HEK293T (cell line): ENCODE measurements around the gene CDCP2.
A peak's percentile ranks its signal among the peaks of the same experiment; 100 is the strongest.

Source experiments
- CTCF ChIA-PET: fragments of 350-600 bp; formaldehyde crosslinking; extraction: SDS; loops from one replicate; lab custom pipeline; 2021; ENCODE audit warnings: antibody characterized with exemption, inconsistent platforms; lab: Yijun Ruan, JAX
- POLR2A ChIA-PET: fragments of 350-600 bp; formaldehyde crosslinking; extraction: SDS; loops from one replicate; lab custom pipeline; 2020; ENCODE audit warnings: antibody characterized with exemption, inconsistent platforms; lab: Yijun Ruan, JAX
- DNase-seq: peaks from one replicate; pipeline ENCODE4 v3.0.0; 2012; ENCODE audit warnings: mixed read lengths; ENCODE audit errors: extremely low spot score
- ARNT ChIP-seq: fragments of 450-650 bp; IDR thresholded peaks from 2 replicates; pipeline ENCODE4 v1.6.1; 2017; ENCODE audit warnings: mild to moderate bottlenecking
- BHLHE40 ChIP-seq: fragments of 450-650 bp; IDR thresholded peaks from 2 replicates; pipeline ENCODE4 v1.6.1; 2016; ENCODE audit warnings: mild to moderate bottlenecking, moderate library complexity, borderline replicate concordance
- CTBP1 ChIP-seq: fragments of 450-650 bp; IDR thresholded peaks from 2 replicates; pipeline ENCODE4 v1.6.1; 2016; ENCODE audit warnings: borderline replicate concordance
- ELF4 ChIP-seq: fragments of 450-650 bp; IDR thresholded peaks from 2 replicates; pipeline ENCODE4 v1.6.1; 2017; ENCODE audit warnings: antibody characterized with exemption
- FOXA1 ChIP-seq: fragments of 450-650 bp; IDR thresholded peaks from 2 replicates; pipeline ENCODE4 v1.6.1; 2016; ENCODE audit warnings: mild to moderate bottlenecking
- FOXK2 ChIP-seq: fragments of 450-650 bp; IDR thresholded peaks from 2 replicates; pipeline ENCODE4 v1.6.1; 2016; ENCODE audit warnings: mild to moderate bottlenecking
- FOXM1 ChIP-seq: fragments of 450-650 bp; IDR thresholded peaks from 2 replicates; pipeline ENCODE4 v1.6.1; 2017; ENCODE audit warnings: mild to moderate bottlenecking, borderline replicate concordance
- HDGF ChIP-seq: fragments of 450-650 bp; IDR thresholded peaks from 2 replicates; pipeline ENCODE4 v1.6.1; 2017; ENCODE audit warnings: antibody characterized with exemption, borderline replicate concordance
- L3MBTL2 ChIP-seq: fragments of 450-650 bp; conservative IDR thresholded peaks from 2 replicates; pipeline ENCODE4 v1.6.1; 2016; ENCODE audit warnings: mild to moderate bottlenecking
- LEF1 ChIP-seq: fragments of 450-650 bp; IDR thresholded peaks from 2 replicates; pipeline ENCODE4 v1.6.1; 2017; ENCODE audit warnings: mild to moderate bottlenecking, borderline replicate concordance
- NFRKB ChIP-seq: fragments of 450-650 bp; IDR thresholded peaks from 2 replicates; pipeline ENCODE4 v1.6.1; 2016; ENCODE audit warnings: mild to moderate bottlenecking, moderate library complexity
- PKNOX1 ChIP-seq: fragments of 450-650 bp; IDR thresholded peaks from 2 replicates; pipeline ENCODE4 v1.6.1; 2016
- SP1 ChIP-seq: fragments of 450-650 bp; IDR thresholded peaks from 2 replicates; pipeline ENCODE4 v1.6.1; 2017
- SUZ12 ChIP-seq: fragments of 450-650 bp; IDR thresholded peaks from 2 replicates; pipeline ENCODE4 v1.6.1; 2016; ENCODE audit warnings: mild to moderate bottlenecking
- TARDBP ChIP-seq: fragments of 450-650 bp; IDR thresholded peaks from 2 replicates; pipeline ENCODE4 v1.6.1; 2016
- ZNF384 ChIP-seq: fragments of 450-650 bp; IDR thresholded peaks from 2 replicates; pipeline ENCODE4 v1.6.1; 2016

Gene CDCP2

DNA sequence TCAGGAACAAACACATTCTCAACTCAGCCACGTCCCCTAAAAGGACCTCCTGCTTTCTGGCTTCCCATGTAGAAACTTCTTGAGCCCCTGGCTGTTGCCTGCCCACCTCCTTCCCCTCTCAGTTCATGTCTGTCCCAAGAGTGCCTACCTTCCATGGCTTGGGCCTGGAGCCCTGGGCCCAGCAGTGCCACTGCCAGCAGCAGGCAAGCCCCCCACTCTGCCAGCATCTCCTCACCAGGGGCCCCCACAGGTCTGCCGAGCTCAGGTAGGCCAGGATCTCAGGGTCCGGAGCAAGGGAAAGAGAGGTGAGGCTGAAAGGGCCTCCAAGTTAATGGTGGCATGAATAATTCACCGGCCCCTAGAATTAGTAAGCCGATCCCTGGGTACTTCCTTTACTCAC is at the start of gene CDCP2:
TSS of gene CDCP2 (minus strand) at position 305 of the 400 bp plus-strand sequence. CDS start at position 227, 78 bp downstream.
- TF ChIP-seq FOXK2 (no peak), SUZ12 (no peak), FOXA1 (no peak), ELF4 (no peak), FOXM1 (no peak), PKNOX1 (no peak), SP1 (no peak), ZNF384 (no peak), BHLHE40 (no peak), LEF1 (no peak), CTBP1 (no peak), L3MBTL2 (no peak), HDGF (no peak), NFRKB (no peak), TARDBP (no peak), ARNT (no peak)
- CTCF ChIA-PET: no interaction called here
- POLR2A ChIA-PET: no interaction called here
- DNase-seq: no peak

DNA sequence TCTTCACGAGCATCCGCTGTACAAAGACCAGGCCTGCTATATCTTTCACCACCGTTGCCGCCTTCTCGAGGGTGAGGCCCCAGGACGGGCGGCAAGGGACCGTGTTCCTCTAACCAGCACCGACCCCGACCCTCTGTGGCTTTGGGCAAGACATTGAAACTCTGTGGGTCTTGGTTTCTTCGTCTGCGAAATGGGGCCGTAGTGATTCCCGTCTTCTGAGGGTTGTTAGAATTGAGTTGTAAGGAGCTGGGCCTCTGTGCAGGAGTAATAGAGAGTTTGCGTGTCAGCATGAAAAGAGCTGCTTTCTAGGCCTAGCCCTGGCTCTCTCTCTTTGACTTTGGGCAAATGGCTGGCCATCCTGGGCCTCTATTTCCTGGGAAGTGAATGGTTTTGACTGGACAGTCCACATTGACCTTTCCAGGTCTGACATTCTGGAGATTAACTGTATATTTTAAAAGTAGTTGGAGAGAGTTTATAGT is 47.8 kb upstream of the CDCP2 start:
- no peak for DNase-seq
- ChIA-PET CTCF (no interaction called here), POLR2A (interaction anchor here (0.6 to 2.3 kb wide), 17 partner anchors 10 to 340 kb away, joined by 3 to 10 read pairs (median 4); partner anchors contain the start of genes TCEANC2 and TMEM59)
- no peak for TF ChIP-seq LEF1
- TF ChIP-seq ELF4: no peak
- TF ChIP-seq NFRKB: no peak
- no peak for TF ChIP-seq FOXM1
- TF ChIP-seq SUZ12: no peak
- no peak for TF ChIP-seq TARDBP
- no peak for TF ChIP-seq FOXK2

GRCh38 chr1:54199765-54200518 is 47.1 kb upstream of the CDCP2 start, which contains the start of the genes CYB5RL and MRPL37:
CYB5RL (minus strand) TSS chr1:54200030; CDS start chr1:54195616, 4,414 bp downstream.
MRPL37 (plus strand) TSS chr1:54200167; CDS start chr1:54200244, 77 bp downstream.
- DNase-seq: peak; percentile 100
- TF ChIP-seq L3MBTL2 (peak; percentile 67), BHLHE40 (peak; percentile 67), PKNOX1 (peak; percentile 100), SP1 (no peak), ARNT (no peak), ELF4 (peak; percentile 57; the same call in 1 of the 2 replicates), CTBP1 (no peak), TARDBP (no peak), NFRKB (peak; percentile 55; the same call in 1 of the 2 replicates), LEF1 (no peak; the same call in 1 of the 2 replicates), FOXM1 (no peak), ZNF384 (no peak)
- CTCF ChIA-PET: no interaction called here
- POLR2A ChIA-PET: interaction anchor here (0.6 to 2.3 kb wide), 18 partner anchors 10 to 339 kb away, joined by 3 to 10 read pairs (median 4); partner anchors contain the start of genes TCEANC2 and TMEM59

GRCh38 chr1:54199151-54199764 is 46.5 kb upstream of the CDCP2 start:
- POLR2A ChIA-PET: interaction anchor here (0.8 to 2.3 kb wide), 14 partner anchors 9 to 290 kb away, joined by 3 to 10 read pairs (median 4); partner anchors contain the start of genes TCEANC2 and TMEM59
- TF ChIP-seq CTBP1 (no peak), L3MBTL2 (no peak), PKNOX1 (no peak), NFRKB (no peak), BHLHE40 (no peak), SP1 (no peak), HDGF (no peak), TARDBP (no peak), FOXK2 (no peak), ARNT (no peak), ELF4 (no peak), LEF1 (no peak), FOXA1 (no peak), ZNF384 (no peak), SUZ12 (no peak), FOXM1 (no peak)
- no peak for DNase-seq
- CTCF ChIA-PET: no interaction called here

DNA sequence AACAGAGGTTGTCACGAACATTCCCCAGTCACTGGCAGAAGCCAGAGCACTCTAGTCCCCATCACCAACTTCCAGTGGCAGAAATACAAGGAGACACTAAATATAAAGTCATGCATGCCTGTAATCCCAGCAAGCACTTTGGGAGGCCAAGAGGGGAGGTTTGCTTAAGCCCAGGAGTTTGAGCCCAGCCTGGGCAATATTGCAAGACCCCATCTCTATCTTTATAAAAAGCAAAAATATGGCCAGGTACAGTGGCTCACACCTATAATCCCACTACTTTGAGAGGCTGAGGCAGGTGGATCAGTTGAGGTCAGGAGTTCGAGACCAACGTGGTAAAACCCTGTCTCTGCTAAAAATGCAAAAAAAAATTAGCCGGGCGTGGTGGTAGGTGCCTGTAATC is 40.7 kb upstream of the CDCP2 start:
- DNase-seq: no peak
- ChIA-PET CTCF (no interaction called here), POLR2A (no interaction called here)
- no peak for TF ChIP-seq ELF4
- TF ChIP-seq TARDBP: no peak
- TF ChIP-seq FOXA1: no peak
- no peak for TF ChIP-seq BHLHE40
- no peak for TF ChIP-seq FOXM1
- no peak for TF ChIP-seq CTBP1
- TF ChIP-seq HDGF: no peak
- no peak for TF ChIP-seq ZNF384
- TF ChIP-seq L3MBTL2: no peak
